A673 (cell line): ENCODE data around the gene PAPOLA. TPM values are rescaled to one million over a fixed set of nuclear protein-coding genes. Genes with fewer than 3 reads are reported as not detected.

ENCODE experiments used
- BruUV-seq: library from RNA; stranded (reverse); fragments of 400-500 nt; replicated peaks from 2 replicates; lab custom pipeline; 2021; lab: Mats Ljungman, UMichigan
- CTCF ChIA-PET: fragments of 300-600 bp; sonication (Branson Sonifier 250); formaldehyde crosslinking; loops from one replicate; lab custom pipeline; 2022; ENCODE audit warnings: antibody characterized with exemption; lab: Charles Lee
- POLR2A ChIA-PET: fragments of 300-600 bp; sonication (Branson Sonifier 250); formaldehyde crosslinking; loops from one replicate; lab custom pipeline; 2022; ENCODE audit warnings: antibody characterized with exemption; ENCODE audit not compliant: low non-redundant PET; lab: Charles Lee
- DNase-seq: peaks from one replicate; pipeline ENCODE4 v3.0.0-alpha.2; 2015; ENCODE audit warnings: low spot score
- H3K27ac ChIP-seq: fragments of 200-600 bp; sonication (generic); 2 replicates; pipeline ENCODE4 v1.5.1; 2016; ENCODE audit warnings: mixed run types, low read depth, mild to moderate bottlenecking, mixed read lengths, antibody characterized with exemption, low read length; ENCODE audit not compliant: poor library complexity, severe bottlenecking
- H3K27me3 ChIP-seq: fragments of 200-600 bp; sonication (generic); replicated peaks from 2 replicates; pipeline ENCODE4 v1.6.1; 2017; ENCODE audit warnings: mixed run types, low read depth, mild to moderate bottlenecking, mixed read lengths, antibody characterized with exemption, low read length; ENCODE audit not compliant: insufficient read depth, poor library complexity
- H3K36me3 ChIP-seq: fragments of 200-600 bp; sonication (generic); 2 replicates; pipeline ENCODE4 v1.6.1; 2016; ENCODE audit warnings: mixed run types, mild to moderate bottlenecking, mixed read lengths, antibody characterized with exemption, low read length; ENCODE audit not compliant: insufficient read depth, poor library complexity, severe bottlenecking
- H3K4me1 ChIP-seq: fragments of 200-600 bp; sonication (generic); 2 replicates; pipeline ENCODE4 v1.6.1; 2017; ENCODE audit warnings: mixed run types, mild to moderate bottlenecking, mixed read lengths, antibody characterized with exemption, low read length; ENCODE audit not compliant: insufficient read depth, poor library complexity, severe bottlenecking
- H3K4me3 ChIP-seq: fragments of 200-600 bp; sonication (generic); 2 replicates; pipeline ENCODE4 v1.5.1; 2016; ENCODE audit warnings: low read depth, mixed run types, mild to moderate bottlenecking, mixed read lengths, low read length; ENCODE audit not compliant: poor library complexity, severe bottlenecking
- H3K9me3 ChIP-seq: fragments of 200-600 bp; sonication (generic); 2 replicates; pipeline ENCODE4 v1.6.1; 2016; ENCODE audit warnings: mixed run types, low read depth, mild to moderate bottlenecking, mixed read lengths, antibody characterized with exemption, low read length; ENCODE audit not compliant: poor library complexity, severe bottlenecking
- EZH2 ChIP-seq: fragments of 200-600 bp; sonication (generic); IDR thresholded peaks from 2 replicates; pipeline ENCODE4 v1.6.1; 2017; ENCODE audit warnings: borderline replicate concordance, low read depth, mild to moderate bottlenecking, mixed read lengths, antibody characterized with exemption, low read length; ENCODE audit not compliant: poor library complexity, severe bottlenecking
- intact Hi-C: fragments of 100-400 bp; cut with micrococcal nuclease; formaldehyde crosslinking; loops from one replicate; pipeline ENCODE4 v1.10.0; 2022; ENCODE audit not compliant: unreplicated experiment
- total RNA-seq: library from RNA; stranded (reverse); gene quantifications from 2 replicates; pipeline ENCODE4 v1.2.3, GENCODE V29; 2021
- TF ChIP-seq, protein P1 (sequence below): fragments of 300-800, 200-600 bp; sonication (generic); conservative IDR thresholded peaks from 2 replicates; pipeline ENCODE4 v1.5.1; 2017; ENCODE audit warnings: low read depth, mild to moderate bottlenecking, antibody characterized with exemption, low read length, moderate library complexity, mixed read lengths

PAPOLA gene
- total RNA-seq, 1 experiment from 2014 or later: 337 TPM

DNA sequence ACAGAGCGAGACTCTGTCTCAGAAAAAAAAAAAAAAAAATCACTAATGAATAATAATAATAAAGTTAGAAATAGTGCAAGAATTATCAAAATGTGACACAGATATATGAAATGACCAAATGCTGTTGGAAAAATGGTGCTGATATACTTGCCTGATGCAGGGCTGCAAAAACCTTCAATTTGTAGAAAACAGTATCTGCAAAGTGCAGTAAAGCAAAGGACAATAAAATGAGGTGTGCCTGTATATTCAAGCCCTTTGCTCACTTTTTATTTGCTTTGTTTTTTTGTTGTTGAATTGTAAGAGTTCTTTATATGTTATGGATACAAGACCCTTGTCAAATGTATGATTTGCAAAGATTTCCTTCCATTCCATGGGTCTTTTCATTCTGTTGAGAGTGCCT lies 9.0 kb upstream of the PAPOLA start:
- H3K36me3 ChIP-seq: peaks cover 15% of the 10 kb centered on the region
- no peak for TF ChIP-seq EZH2
- TF ChIP-seq, protein P1, sequence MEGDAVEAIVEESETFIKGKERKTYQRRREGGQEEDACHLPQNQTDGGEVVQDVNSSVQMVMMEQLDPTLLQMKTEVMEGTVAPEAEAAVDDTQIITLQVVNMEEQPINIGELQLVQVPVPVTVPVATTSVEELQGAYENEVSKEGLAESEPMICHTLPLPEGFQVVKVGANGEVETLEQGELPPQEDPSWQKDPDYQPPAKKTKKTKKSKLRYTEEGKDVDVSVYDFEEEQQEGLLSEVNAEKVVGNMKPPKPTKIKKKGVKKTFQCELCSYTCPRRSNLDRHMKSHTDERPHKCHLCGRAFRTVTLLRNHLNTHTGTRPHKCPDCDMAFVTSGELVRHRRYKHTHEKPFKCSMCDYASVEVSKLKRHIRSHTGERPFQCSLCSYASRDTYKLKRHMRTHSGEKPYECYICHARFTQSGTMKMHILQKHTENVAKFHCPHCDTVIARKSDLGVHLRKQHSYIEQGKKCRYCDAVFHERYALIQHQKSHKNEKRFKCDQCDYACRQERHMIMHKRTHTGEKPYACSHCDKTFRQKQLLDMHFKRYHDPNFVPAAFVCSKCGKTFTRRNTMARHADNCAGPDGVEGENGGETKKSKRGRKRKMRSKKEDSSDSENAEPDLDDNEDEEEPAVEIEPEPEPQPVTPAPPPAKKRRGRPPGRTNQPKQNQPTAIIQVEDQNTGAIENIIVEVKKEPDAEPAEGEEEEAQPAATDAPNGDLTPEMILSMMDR: no peak
- ChIA-PET CTCF (no interaction called here), POLR2A (no interaction called here)
- H3K27ac ChIP-seq: no peak overlapping the region
- H3K9me3 ChIP-seq: no peaks in the 10 kb centered on the region
- no peaks in the 10 kb centered on the region for H3K4me1 ChIP-seq
- no peak overlapping the region for H3K4me3 ChIP-seq
- no peaks in the 10 kb centered on the region for H3K27me3 ChIP-seq
- no peak for DNase-seq
- intact Hi-C loops: no loop called here
- BruUV-seq: no TSS peak

DNA sequence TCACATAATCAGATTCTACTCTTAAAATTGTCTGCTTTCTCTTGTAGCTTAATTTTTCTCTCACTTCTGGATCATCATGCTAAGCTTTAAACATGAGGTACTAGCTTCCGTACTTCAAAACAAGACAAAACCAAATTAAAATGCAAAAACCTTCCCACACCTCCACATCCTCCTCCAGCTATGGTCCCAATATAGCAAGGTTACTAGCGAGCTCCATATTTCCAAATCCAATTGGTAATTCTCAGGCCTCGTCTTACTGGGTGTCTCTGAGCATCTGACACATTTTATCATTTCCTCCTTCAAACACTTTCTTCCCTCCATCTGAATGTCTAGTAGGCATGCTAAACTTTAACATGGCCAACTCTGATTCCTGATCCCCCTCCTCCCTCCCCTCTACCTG lies 7.9 kb upstream of the PAPOLA start:
- no peak for TF ChIP-seq EZH2
- TF ChIP-seq, protein P1: no peak
- Histone ChIP-seq H3K4me1 (no peaks in the 10 kb centered on the region), H3K36me3 (peaks cover 4% of the 10 kb centered on the region), H3K27ac (no peak overlapping the region), H3K27me3 (no peaks in the 10 kb centered on the region), H3K9me3 (no peaks in the 10 kb centered on the region), H3K4me3 (no peak overlapping the region)
- DNase-seq: no peak
- no TSS peak for BruUV-seq
- intact Hi-C loops: no loop called here
- CTCF ChIA-PET: no interaction called here
- POLR2A ChIA-PET: no interaction called here

DNA sequence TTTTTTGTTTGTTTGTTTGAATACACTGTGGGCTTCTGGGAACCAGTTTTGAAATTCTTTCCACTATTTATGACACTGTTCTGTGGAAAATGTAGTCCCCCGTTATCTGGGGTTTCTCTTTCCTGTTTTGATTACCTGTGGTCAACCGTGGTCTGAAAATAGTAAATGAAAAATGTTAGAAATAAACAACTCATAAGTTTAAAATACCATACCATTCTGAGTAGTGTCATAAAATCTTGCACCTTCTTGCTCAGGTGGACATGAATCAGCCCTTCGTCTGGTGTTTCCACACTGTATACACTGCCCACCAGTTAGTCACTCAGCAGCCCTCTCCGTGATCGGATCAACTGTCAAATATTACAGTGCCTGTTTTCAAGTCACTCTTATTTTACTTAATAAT lies 5.1 kb upstream of the PAPOLA start:
- ChIA-PET CTCF (no interaction called here), POLR2A (no interaction called here)
- Histone ChIP-seq H3K4me1 (peaks cover 3% of the 10 kb centered on the region), H3K4me3 (no peak overlapping the region), H3K36me3 (no peaks in the 10 kb centered on the region), H3K9me3 (no peaks in the 10 kb centered on the region), H3K27me3 (no peaks in the 10 kb centered on the region), H3K27ac (no peak overlapping the region)
- TF ChIP-seq, protein P1: no peak
- no peak for TF ChIP-seq EZH2
- BruUV-seq: no TSS peak
- intact Hi-C loops: no loop called here
- DNase-seq: no peak
